Measurements from ENCODE around the gene NF1.

The NF1 gene

GRCh38 chr17:31095236-31096105, 694 bp downstream of the NF1 start (continued):
- TF ChIP-seq, protein P1, sequence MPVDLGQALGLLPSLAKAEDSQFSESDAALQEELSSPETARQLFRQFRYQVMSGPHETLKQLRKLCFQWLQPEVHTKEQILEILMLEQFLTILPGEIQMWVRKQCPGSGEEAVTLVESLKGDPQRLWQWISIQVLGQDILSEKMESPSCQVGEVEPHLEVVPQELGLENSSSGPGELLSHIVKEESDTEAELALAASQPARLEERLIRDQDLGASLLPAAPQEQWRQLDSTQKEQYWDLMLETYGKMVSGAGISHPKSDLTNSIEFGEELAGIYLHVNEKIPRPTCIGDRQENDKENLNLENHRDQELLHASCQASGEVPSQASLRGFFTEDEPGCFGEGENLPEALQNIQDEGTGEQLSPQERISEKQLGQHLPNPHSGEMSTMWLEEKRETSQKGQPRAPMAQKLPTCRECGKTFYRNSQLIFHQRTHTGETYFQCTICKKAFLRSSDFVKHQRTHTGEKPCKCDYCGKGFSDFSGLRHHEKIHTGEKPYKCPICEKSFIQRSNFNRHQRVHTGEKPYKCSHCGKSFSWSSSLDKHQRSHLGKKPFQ (tag by site-specific recombination; IDR thresholded peaks at IDR 0.05) = no peak
- TF ChIP-seq SCRT2 (tag by site-specific recombination; IDR thresholded peaks at IDR 0.05) = no peak
- peak; percentile 23; the same call in 1 of the 2 replicates for TF ChIP-seq ZBTB20 (tag by site-specific recombination; IDR thresholded peaks at IDR 0.05)
- peak; percentile 50 for TF ChIP-seq ZNF501 (tag by site-specific recombination; IDR thresholded peaks at IDR 0.05)
- TF ChIP-seq ZNF701 (tag by site-specific recombination; IDR thresholded peaks at IDR 0.05) = peak; percentile 97
- TF ChIP-seq ZBTB48 (tag by site-specific recombination; IDR thresholded peaks at IDR 0.05) = peak; percentile 82; the same call in 1 of the 2 replicates
- TF ChIP-seq ZIC2 (tag by site-specific recombination; IDR thresholded peaks at IDR 0.05) = no peak
- TF ChIP-seq ZNF214 (tag by site-specific recombination; IDR thresholded peaks at IDR 0.05; ENCODE audit: borderline replicate concordance) = no peak
- TF ChIP-seq ZNF623 (tag by site-specific recombination; IDR thresholded peaks at IDR 0.05) = 0 out of 2 replicates have a peak, but pooled peaks have one; percentile 12
- TF ChIP-seq ZNF311 (tag by site-specific recombination; IDR thresholded peaks at IDR 0.05; ENCODE audit: borderline replicate concordance) = no peak
- TF ChIP-seq EGR2 (tag by site-specific recombination; IDR thresholded peaks at IDR 0.05; ENCODE audit: low read depth) = peak; percentile 97
- 0 out of 2 replicates have a peak, but pooled peaks have one; percentile 2 for TF ChIP-seq KLF1 (tag by site-specific recombination; IDR thresholded peaks at IDR 0.05)
- TF ChIP-seq IKZF3 (tag by site-specific recombination; IDR thresholded peaks at IDR 0.05) = peak; percentile 59
- no peak for TF ChIP-seq ZNF48 (tag by site-specific recombination; IDR thresholded peaks at IDR 0.05)
- TF ChIP-seq, protein P2, sequence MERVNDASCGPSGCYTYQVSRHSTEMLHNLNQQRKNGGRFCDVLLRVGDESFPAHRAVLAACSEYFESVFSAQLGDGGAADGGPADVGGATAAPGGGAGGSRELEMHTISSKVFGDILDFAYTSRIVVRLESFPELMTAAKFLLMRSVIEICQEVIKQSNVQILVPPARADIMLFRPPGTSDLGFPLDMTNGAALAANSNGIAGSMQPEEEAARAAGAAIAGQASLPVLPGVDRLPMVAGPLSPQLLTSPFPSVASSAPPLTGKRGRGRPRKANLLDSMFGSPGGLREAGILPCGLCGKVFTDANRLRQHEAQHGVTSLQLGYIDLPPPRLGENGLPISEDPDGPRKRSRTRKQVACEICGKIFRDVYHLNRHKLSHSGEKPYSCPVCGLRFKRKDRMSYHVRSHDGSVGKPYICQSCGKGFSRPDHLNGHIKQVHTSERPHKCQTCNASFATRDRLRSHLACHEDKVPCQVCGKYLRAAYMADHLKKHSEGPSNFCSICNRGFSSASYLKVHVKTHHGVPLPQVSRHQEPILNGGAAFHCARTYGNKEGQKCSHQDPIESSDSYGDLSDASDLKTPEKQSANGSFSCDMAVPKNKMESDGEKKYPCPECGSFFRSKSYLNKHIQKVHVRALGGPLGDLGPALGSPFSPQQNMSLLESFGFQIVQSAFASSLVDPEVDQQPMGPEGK (tag by site-specific recombination; IDR thresholded peaks at IDR 0.05) = peak; percentile 85
- TF ChIP-seq PRDM1 (tag by site-specific recombination; IDR thresholded peaks at IDR 0.05) = peak; percentile 96
- no peak for TF ChIP-seq ZNF354C (tag by site-specific recombination; IDR thresholded peaks at IDR 0.05; ENCODE audit: borderline replicate concordance, low read depth)
- peak; percentile 66; the same call in 1 of the 2 replicates for TF ChIP-seq KLF9 (tag by site-specific recombination; IDR thresholded peaks at IDR 0.05; ENCODE audit: low read depth)
- 0 out of 2 replicates have a peak, but pooled peaks have one; percentile 26 for TF ChIP-seq ZBTB21 (tag by site-specific recombination; IDR thresholded peaks at IDR 0.05)
- TF ChIP-seq ZNF677 (tag by site-specific recombination; IDR thresholded peaks at IDR 0.05) = no peak
- peak; percentile 80 for TF ChIP-seq SP2 (tag by site-specific recombination; IDR thresholded peaks at IDR 0.05)
- TF ChIP-seq KLF17 (tag by site-specific recombination; IDR thresholded peaks at IDR 0.05) = peak; percentile 62
- 0 out of 2 replicates have a peak, but pooled peaks have one; percentile 27 for TF ChIP-seq ZNF692 (tag by site-specific recombination; IDR thresholded peaks at IDR 0.05)
- TF ChIP-seq ZNF610 (tag by site-specific recombination; IDR thresholded peaks at IDR 0.05; ENCODE audit: borderline replicate concordance) = 0 out of 2 replicates have a peak, but pooled peaks have one; percentile 65
- TF ChIP-seq ZNF670 (tag by site-specific recombination; IDR thresholded peaks at IDR 0.05; ENCODE audit: low read depth) = no peak
- no peak for TF ChIP-seq ZNF791 (tag by site-specific recombination; IDR thresholded peaks at IDR 0.05)
- TF ChIP-seq ZNF580 (tag by site-specific recombination; IDR thresholded peaks at IDR 0.05) = peak; percentile 72; the same call in 1 of the 2 replicates
- TF ChIP-seq ZBTB8A (tag by site-specific recombination; IDR thresholded peaks at IDR 0.05) = 0 out of 2 replicates have a peak, but pooled peaks have one; percentile 18
- TF ChIP-seq FEZF1 (tag by site-specific recombination; IDR thresholded peaks at IDR 0.05) = peak; percentile 61; the same call in 1 of the 2 replicates
- TF ChIP-seq ZNF335 (tag by site-specific recombination; conservative IDR thresholded peaks at IDR 0.05) = peak; percentile 60
- no peak for TF ChIP-seq ZNF132 (tag by site-specific recombination; IDR thresholded peaks at IDR 0.05; ENCODE audit: borderline replicate concordance)
- peak; percentile 49; the same call in 1 of the 2 replicates for TF ChIP-seq YY2 (tag by site-specific recombination; IDR thresholded peaks at IDR 0.05)

Data from HEK293 (cell line).